GM19193 (cell line): ENCODE results near the gene SEC14L6.

ENCODE experiments used
- POLR2A ChIP-seq: IDR thresholded peaks from 4 replicates; pipeline ENCODE4 v1.6.1; 2011; ENCODE audit not compliant: insufficient read depth, insufficient read length; ENCODE audit errors: extremely low read depth

SEC14L6 gene

GRCh38 chr22:30490399-30490798 is 56.1 kb downstream of the SEC14L6 start:
- no peak for TF ChIP-seq POLR2A

- no peak for TF ChIP-seq POLR2A
These were observed 58.4 kb downstream of the SEC14L6 start for GRCh38 chr22:30488121-30488520.

DNA sequence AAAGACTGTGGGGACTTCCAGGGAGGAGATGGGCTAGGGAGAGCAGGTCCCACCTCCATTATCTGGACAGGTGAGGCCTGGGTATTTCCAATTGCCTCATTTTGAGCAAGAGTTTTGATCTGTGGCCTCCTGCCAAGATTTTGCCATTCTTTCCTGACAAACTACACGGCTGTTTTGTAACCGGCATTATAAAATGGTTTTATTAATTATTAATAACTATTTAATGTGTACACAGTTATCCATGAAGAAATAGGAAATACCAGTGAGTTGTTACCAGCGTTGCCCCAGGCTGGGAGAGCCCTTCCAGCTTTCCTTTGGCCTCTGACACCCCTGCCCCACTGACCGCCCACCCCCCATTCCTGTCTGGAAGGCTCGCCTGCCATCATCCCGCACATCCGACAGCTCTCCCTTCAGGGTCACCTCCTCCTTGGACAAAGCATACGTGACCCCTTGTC is 59.9 kb downstream of the SEC14L6 start:
- TF ChIP-seq POLR2A: no peak

DNA sequence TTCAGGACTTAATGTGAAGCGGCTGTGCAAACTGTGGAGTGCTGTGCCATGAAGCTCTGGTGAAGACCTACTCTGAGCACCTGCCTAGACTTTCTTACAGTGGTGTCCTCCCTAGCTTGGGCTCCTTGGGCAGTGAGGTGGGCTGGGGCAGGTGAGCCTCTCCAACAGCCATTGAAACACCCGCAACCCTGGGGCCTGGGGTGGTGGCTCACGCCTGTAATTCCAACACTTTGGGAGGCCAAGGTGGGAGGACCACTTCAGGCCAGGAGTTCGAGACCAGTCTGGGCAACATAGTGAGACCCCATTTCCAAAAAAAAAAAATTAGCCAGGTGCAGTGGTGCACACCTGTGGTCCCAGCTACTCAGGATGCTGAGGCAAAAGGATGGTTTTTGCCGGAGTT is 60.4 kb downstream of the SEC14L6 start:
- no peak for TF ChIP-seq POLR2A

- TF ChIP-seq POLR2A: no peak
These were observed 61.1 kb downstream of the SEC14L6 start for GRCh38 chr22:30485362-30485988.

DNA sequence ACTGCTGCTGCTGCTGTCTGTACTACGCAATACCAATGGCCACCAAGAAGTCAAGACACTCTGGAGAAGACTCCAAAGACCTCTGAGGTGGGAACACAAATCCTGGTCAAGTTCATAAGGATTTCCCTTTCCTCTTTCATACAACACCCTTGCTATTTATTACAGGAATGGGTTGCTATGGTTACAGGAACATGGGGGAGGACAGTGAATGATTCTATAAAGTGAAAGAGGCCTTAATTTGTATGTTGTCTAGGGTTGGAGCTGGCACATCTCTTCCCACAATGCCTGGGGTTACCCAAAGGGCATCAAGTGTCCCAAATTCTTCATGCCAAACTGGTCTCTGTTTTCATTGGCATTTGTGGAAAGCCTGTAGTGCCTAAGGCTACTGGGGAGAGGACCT is 63.4 kb downstream of the SEC14L6 start:
- TF ChIP-seq POLR2A: no peak

GRCh38 chr22:30481711-30482110 is 64.8 kb downstream of the SEC14L6 start:
- TF ChIP-seq POLR2A: no peak

GRCh38 chr22:30479981-30480380 is 66.6 kb downstream of the SEC14L6 start:
- TF ChIP-seq POLR2A: no peak

DNA sequence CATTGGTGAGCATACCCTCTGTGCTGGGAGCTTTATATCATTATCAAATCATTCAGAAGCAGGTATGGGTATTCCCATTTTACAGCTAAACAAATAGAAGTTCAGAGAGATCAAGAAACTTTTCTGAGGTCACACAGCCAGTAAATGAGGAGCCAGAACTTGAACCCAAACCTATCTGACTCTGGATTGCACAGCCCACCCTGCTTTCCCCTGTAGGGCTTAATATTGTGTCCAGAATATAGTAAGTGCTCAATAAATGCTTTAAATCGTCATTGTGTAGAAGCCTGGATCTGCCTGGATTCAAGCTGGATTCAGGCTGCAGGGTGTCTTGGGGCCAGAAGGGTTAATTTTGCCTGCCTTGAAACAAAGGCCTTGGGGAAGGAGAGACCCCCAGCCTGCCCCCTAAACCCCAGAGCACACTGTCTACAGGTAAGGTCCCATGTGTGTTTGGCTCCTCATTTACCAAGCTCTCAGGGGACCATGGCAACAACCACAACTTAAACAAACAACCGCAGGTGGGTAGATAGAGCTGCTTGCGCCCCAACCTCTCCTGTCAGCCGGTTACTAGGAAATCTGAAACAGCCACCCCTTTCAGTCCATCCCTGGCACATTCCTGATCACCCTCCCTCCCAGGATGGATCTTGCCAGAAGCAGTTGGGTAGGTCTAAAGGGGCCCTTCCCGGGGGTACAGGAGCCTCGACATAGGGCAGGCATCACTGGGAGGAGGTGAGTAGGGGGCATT is 71.7 kb downstream of the SEC14L6 start:
- TF ChIP-seq POLR2A: no peak

- TF ChIP-seq POLR2A: no peak
These were observed 72.4 kb downstream of the SEC14L6 start for GRCh38 chr22:30474121-30474520.

DNA sequence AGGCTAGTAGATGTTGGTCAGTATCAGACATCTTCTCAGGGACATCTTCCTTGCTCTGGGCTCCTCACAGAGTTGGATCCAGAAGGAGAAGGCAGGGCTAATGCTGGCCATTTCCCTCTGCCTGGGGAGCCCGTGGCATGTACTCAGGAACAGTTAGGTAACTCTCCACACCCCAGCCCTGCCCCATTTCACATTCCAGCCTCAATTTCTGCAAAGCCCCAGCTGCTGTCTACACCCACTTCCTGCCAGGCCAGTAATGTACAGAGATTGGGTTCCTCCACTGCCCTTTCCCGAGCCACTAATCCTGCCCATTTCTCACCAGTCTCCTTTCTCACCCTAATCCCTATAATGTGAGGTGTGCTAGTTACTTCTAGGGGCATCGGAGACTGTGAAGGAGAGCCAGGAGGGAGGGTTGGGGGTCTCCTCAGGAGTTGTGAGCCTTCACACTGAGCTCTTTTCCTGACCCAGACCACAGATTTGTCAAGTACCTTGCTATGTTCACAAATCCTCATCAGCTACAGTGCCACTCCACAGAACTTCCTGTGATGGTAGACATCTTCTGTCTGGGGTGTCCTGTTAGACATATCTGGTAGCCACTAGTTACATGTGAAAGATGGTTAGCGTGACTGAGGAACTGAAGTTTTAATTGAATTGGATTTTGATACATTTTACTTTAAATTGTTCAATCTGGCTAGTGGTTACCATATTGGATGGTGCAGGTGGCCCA is 73.4 kb downstream of the SEC14L6 start:
- no peak for TF ChIP-seq POLR2A
